ENCODE results near the gene CLBA1. TPM values are rescaled to one million over a fixed set of nuclear protein-coding genes. Genes with fewer than 3 reads are reported as not detected.
"Not testable (repeated sequence)": the region's sequence is repeated elsewhere in the genome, so short reads cannot be mapped to it uniquely, and the experiment has no call there.

Gene CLBA1
- total and polyA plus RNA-seq, 2 donors (not counting 1 experiment from before 2014, with no cell fraction given), result 11.3 to 11.7 TPM

DNA sequence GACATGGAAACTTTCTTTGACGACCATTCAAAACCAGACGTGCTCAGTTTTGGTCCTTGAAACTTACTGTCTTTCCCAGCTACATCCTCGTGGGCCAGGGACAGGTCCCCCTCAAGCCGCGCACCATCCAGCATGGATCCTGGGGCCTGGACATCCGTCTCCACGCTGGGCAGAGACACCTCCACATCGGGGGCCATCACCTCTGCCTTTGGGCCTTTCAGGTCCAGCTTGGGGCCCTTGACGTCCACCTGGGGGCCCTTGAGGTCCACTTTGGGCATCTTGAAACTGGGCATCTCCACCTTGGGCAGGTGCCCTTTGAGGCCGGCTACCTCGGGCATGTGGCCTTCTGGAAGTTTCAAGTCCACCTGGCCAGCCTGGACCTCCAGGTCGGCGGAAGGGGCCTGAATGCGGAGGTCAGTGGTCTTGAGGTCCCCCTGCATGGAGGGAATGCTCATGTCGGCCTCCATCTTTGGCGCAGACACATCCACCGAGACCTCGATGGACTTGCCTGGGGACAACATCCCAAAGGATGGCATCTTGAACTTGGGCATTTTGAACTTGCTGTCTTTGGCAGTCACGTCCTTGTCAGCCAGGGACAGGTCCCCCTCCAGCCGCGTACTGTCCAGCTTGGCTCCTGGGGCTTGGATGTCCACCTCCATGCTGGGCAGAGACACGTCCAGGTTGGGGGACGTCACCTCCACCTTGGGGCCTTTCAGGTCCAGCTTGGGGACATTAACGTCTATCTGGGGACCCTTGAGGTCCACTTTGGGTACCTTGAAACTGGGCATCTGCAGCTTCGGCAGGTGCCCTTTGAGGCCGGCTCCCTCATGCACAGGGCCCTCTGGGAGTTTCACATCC is 43.9 kb upstream of the CLBA1 start:
- Histone ChIP-seq H3K9me3 (ENCODE audit: control insufficient read depth, insufficient read depth, low read depth, low read length) (no peaks in the 10 kb centered on the region), H3K27me3 (ENCODE audit: control insufficient read depth, insufficient read depth, low read length) (peaks cover 14% of the 10 kb centered on the region), H3K4me1 (ENCODE audit: control insufficient read depth, extremely low read depth, insufficient read depth, low read length) (no peaks in the 10 kb centered on the region), H4K20me1 (ENCODE audit: control insufficient read depth, extremely low read depth, insufficient read depth, low read length) (no peaks in the 10 kb centered on the region), H3K36me3 (ENCODE audit: control insufficient read depth, insufficient read depth, low read length) (no peaks in the 10 kb centered on the region), H3K9ac (ENCODE audit: insufficient read depth, low read length) (no peak overlapping the region), H3K4me2 (ENCODE audit: extremely low read depth, insufficient read depth, low read length) (no peak overlapping the region), H3K79me2 (ENCODE audit: control insufficient read depth, insufficient read depth, low read length) (no peaks in the 10 kb centered on the region), H2AFZ (ENCODE audit: low read length) (no peak overlapping the region), H3K4me3 (replicated peaks in 1 of 4; ENCODE audit: control extremely low read depth in 1 of 4, insufficient read depth in 1 of 4, low read depth in 3 of 4, low read length in 4 of 4) (no peak overlapping the region), H3K27ac (ENCODE audit: insufficient read depth, low read length) (no peak overlapping the region)
- no peak for TF ChIP-seq EZH2 (IDR thresholded peaks at IDR 0.05; ENCODE audit: low read length, missing control alignments)
- TF ChIP-seq, protein P1, sequence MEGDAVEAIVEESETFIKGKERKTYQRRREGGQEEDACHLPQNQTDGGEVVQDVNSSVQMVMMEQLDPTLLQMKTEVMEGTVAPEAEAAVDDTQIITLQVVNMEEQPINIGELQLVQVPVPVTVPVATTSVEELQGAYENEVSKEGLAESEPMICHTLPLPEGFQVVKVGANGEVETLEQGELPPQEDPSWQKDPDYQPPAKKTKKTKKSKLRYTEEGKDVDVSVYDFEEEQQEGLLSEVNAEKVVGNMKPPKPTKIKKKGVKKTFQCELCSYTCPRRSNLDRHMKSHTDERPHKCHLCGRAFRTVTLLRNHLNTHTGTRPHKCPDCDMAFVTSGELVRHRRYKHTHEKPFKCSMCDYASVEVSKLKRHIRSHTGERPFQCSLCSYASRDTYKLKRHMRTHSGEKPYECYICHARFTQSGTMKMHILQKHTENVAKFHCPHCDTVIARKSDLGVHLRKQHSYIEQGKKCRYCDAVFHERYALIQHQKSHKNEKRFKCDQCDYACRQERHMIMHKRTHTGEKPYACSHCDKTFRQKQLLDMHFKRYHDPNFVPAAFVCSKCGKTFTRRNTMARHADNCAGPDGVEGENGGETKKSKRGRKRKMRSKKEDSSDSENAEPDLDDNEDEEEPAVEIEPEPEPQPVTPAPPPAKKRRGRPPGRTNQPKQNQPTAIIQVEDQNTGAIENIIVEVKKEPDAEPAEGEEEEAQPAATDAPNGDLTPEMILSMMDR (conservative IDR thresholded peaks at IDR 0.05 in 1 of 2, IDR thresholded peaks at IDR 0.05 in 1 of 2; ENCODE audit: low read depth in 1 of 2, low read length in 2 of 2), result no peak
- no peak for DNase-seq (ENCODE audit: low read depth in 2 of 2)

DNA sequence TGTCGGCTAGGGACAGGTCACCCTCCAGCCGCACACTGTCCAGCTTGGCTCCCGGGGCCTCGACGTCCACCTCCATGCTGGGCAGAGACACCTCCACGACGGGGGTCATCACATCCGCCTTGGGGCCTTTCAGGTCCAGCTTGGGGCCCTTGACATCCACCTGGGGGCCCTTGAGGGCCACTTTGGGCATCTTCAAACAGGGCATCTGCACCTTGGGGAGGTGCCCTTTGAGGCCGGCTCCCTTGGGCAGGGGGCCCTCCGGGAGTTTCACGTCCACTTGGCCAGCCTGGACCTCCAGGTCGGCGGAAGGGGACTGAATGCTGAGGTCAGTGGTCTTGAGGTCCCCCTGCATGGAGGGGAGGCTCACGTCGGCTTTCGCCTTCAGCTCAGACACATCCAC is 43.0 kb upstream of the CLBA1 start:
- Histone ChIP-seq H3K79me2 (ENCODE audit: control insufficient read depth, insufficient read depth, low read length) (no peaks in the 10 kb centered on the region), H2AFZ (ENCODE audit: low read length) (no peak overlapping the region), H3K9ac (ENCODE audit: insufficient read depth, low read length) (no peak overlapping the region), H3K27ac (ENCODE audit: insufficient read depth, low read length) (no peak overlapping the region), H3K36me3 (ENCODE audit: control insufficient read depth, insufficient read depth, low read length) (no peaks in the 10 kb centered on the region), H3K4me2 (ENCODE audit: extremely low read depth, insufficient read depth, low read length) (no peak overlapping the region), H3K4me3 (replicated peaks in 1 of 4; ENCODE audit: control extremely low read depth in 1 of 4, insufficient read depth in 1 of 4, low read depth in 3 of 4, low read length in 4 of 4) (no peak overlapping the region), H3K27me3 (ENCODE audit: control insufficient read depth, insufficient read depth, low read length) (peaks cover 14% of the 10 kb centered on the region), H3K4me1 (ENCODE audit: control insufficient read depth, extremely low read depth, insufficient read depth, low read length) (no peaks in the 10 kb centered on the region), H4K20me1 (ENCODE audit: control insufficient read depth, extremely low read depth, insufficient read depth, low read length) (no peaks in the 10 kb centered on the region), H3K9me3 (ENCODE audit: control insufficient read depth, insufficient read depth, low read depth, low read length) (no peaks in the 10 kb centered on the region)
- TF ChIP-seq, protein P1 (conservative IDR thresholded peaks at IDR 0.05 in 1 of 2, IDR thresholded peaks at IDR 0.05 in 1 of 2; ENCODE audit: low read depth in 1 of 2, low read length in 2 of 2), result no peak
- no peak for TF ChIP-seq EZH2 (IDR thresholded peaks at IDR 0.05; ENCODE audit: low read length, missing control alignments)
- DNase-seq (ENCODE audit: low read depth in 2 of 2), result no peak

DNA sequence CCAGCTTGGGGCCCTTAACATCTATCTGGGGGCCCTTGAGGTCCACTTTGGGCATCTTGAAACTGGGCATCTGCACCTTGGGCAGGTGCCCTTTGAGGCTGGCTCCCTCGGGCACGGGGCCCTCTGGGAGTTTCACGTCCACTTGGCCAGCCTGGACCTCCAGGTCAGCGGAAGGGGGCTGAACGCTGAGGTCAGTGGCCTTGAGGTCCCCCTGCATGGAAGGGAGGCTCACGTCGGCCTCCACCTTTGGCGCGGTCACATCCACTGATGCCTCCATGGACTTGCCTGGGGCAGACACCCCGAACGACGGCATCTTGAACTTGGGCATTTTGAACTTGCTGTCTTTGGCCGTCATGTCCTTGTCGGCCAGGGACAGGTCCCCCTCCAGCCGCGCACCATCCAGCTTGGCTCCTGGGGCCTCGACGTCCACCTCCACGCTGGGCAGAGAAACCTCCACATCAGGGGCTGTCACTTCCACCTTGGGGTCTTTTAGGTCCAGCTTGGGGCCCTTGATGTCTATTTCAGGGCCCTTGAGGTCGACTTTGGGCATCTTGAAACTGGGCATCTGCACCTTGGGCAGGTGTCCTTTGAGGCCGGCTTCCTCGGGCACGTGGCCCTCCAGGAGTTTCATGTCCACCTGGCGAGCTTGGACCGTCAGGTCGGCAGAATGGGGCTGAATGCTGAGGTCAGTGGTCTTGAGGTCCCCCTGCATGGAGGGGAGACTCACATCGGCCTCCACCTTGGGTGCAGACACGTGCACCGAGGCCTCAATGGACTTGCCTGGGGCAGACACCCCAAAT is 42.2 kb upstream of the CLBA1 start:
- H3K79me2 ChIP-seq (ENCODE audit: control insufficient read depth, insufficient read depth, low read length); DNase-seq (ENCODE audit: low read depth in 2 of 2); H3K27ac ChIP-seq (ENCODE audit: insufficient read depth, low read length); H3K9me3 ChIP-seq (ENCODE audit: control insufficient read depth, insufficient read depth, low read depth, low read length); H3K4me3 ChIP-seq (replicated peaks in 1 of 4; ENCODE audit: control extremely low read depth in 1 of 4, insufficient read depth in 1 of 4, low read depth in 3 of 4, low read length in 4 of 4); H3K4me2 ChIP-seq (ENCODE audit: extremely low read depth, insufficient read depth, low read length); H2AFZ ChIP-seq (ENCODE audit: low read length); H3K9ac ChIP-seq (ENCODE audit: insufficient read depth, low read length); H4K20me1 ChIP-seq (ENCODE audit: control insufficient read depth, extremely low read depth, insufficient read depth, low read length); H3K4me1 ChIP-seq (ENCODE audit: control insufficient read depth, extremely low read depth, insufficient read depth, low read length); H3K36me3 ChIP-seq (ENCODE audit: control insufficient read depth, insufficient read depth, low read length): not testable (repeated sequence)
- peaks cover 11% of the 10 kb centered on the region for H3K27me3 ChIP-seq (ENCODE audit: control insufficient read depth, insufficient read depth, low read length)

DNA sequence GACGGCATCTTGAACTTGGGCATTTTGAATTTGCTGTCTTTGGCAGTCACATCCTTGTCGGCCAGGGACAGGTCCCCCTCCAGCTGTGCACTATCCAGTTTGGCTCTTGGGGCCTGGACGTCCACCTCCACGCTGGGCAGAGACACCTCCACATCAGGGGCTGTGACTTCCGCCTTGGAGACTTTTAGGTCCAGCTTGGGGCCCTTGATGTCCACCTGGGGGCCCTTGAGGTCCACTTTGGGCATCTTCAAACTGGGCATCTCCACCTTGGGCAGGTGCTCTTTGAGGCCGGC is 41.6 kb upstream of the CLBA1 start:
- not testable (repeated sequence) for DNase-seq (ENCODE audit: low read depth in 2 of 2); H3K9ac ChIP-seq (ENCODE audit: insufficient read depth, low read length); H3K4me1 ChIP-seq (ENCODE audit: control insufficient read depth, extremely low read depth, insufficient read depth, low read length); H2AFZ ChIP-seq (ENCODE audit: low read length); H4K20me1 ChIP-seq (ENCODE audit: control insufficient read depth, extremely low read depth, insufficient read depth, low read length); H3K27me3 ChIP-seq (ENCODE audit: control insufficient read depth, insufficient read depth, low read length); H3K79me2 ChIP-seq (ENCODE audit: control insufficient read depth, insufficient read depth, low read length); H3K4me3 ChIP-seq (replicated peaks in 1 of 4; ENCODE audit: control extremely low read depth in 1 of 4, insufficient read depth in 1 of 4, low read depth in 3 of 4, low read length in 4 of 4); H3K27ac ChIP-seq (ENCODE audit: insufficient read depth, low read length); H3K36me3 ChIP-seq (ENCODE audit: control insufficient read depth, insufficient read depth, low read length); H3K9me3 ChIP-seq (ENCODE audit: control insufficient read depth, insufficient read depth, low read depth, low read length); H3K4me2 ChIP-seq (ENCODE audit: extremely low read depth, insufficient read depth, low read length)

DNA sequence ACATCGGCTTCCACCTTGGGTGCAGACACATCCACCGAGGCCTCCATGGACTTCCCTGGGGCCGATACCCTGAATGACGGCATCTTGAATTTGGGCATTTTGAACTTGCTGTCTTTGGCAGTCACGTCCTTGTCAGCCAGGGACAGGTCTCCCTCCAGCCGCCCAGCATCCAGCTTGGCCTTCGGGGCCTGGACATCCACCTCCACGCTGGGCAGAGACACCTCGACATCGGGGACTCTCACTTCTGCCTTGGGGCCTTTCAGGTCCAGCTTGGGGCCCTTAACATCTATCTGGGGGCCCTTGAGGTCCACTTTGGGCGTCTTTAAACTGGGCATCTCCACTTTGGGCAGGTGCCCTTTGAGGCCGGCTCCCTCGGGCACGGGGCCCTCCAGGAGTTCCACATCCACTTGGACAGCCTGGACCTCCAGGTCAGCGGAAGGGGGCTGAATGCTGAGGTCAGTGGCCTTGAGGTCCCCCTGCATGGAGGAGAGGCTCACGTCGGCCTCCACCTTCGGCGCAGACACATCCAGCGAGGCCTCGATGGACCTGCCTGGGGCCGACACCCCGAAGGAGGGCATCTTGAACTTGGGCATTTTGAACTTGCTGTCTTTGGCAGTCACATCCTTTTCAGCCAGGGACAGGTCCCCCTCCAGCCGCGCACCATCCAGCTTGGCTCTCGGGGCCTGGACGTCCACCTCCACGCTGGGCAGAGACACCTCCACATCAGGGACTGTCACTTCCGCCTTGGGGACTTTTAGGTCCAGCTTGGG is 41.0 kb upstream of the CLBA1 start:
- H3K27ac ChIP-seq (ENCODE audit: insufficient read depth, low read length); H3K4me1 ChIP-seq (ENCODE audit: control insufficient read depth, extremely low read depth, insufficient read depth, low read length); H3K79me2 ChIP-seq (ENCODE audit: control insufficient read depth, insufficient read depth, low read length); H4K20me1 ChIP-seq (ENCODE audit: control insufficient read depth, extremely low read depth, insufficient read depth, low read length); H3K4me2 ChIP-seq (ENCODE audit: extremely low read depth, insufficient read depth, low read length); H3K27me3 ChIP-seq (ENCODE audit: control insufficient read depth, insufficient read depth, low read length); H3K36me3 ChIP-seq (ENCODE audit: control insufficient read depth, insufficient read depth, low read length); H2AFZ ChIP-seq (ENCODE audit: low read length); H3K4me3 ChIP-seq (replicated peaks in 1 of 4; ENCODE audit: control extremely low read depth in 1 of 4, insufficient read depth in 1 of 4, low read depth in 3 of 4, low read length in 4 of 4); DNase-seq (ENCODE audit: low read depth in 2 of 2); H3K9ac ChIP-seq (ENCODE audit: insufficient read depth, low read length); H3K9me3 ChIP-seq (ENCODE audit: control insufficient read depth, insufficient read depth, low read depth, low read length): not testable (repeated sequence)

Data from fibroblast of lung (primary cell).